Psoas muscle (tissue), 8 donors: ENCODE data around the gene KIAA1614. TPM values are rescaled to one million over a fixed set of nuclear protein-coding genes. Genes with fewer than 3 reads are reported as not detected.

ENCODE experiments used
- ATAC-seq, 4 donors: fragments of 200-7000 bp; cut with Tn5 transposase; one replicate each; pipeline ENCODE4 v1.9.1; 2020; ENCODE audit warnings: moderate library complexity in 3 of 4, mild to moderate bottlenecking in 2 of 4
- DNase-seq, 2 donors: peaks; one replicate each; pipeline ENCODE4 v3.0.0-alpha.2; 2020
- H3K27ac ChIP-seq: fragments of 200-600 bp; one replicate; pipeline ENCODE4 v1.8.0; 2022
- H3K27me3 ChIP-seq, 3 donors: fragments of 200-600 bp in 1 of 3; one replicate each; pipeline versions ENCODE4 v1.6.1 to v1.8.0; 2013 to 2022; ENCODE audit warnings: low read length in 2 of 3, mild to moderate bottlenecking in 2 of 3, moderate library complexity in 1 of 3; ENCODE audit not compliant: insufficient read depth in 3 of 3
- H3K36me3 ChIP-seq, 2 donors: fragments of 200-600 bp in 1 of 2; one replicate each; pipeline versions ENCODE4 v1.6.1 to v1.8.0; 2013 to 2022; ENCODE audit warnings: low read depth in 1 of 2, mild to moderate bottlenecking in 1 of 2, moderate library complexity in 1 of 2; ENCODE audit not compliant: insufficient read depth in 1 of 2
- H3K4me1 ChIP-seq: fragments of 200-600 bp; one replicate; pipeline ENCODE4 v1.8.0; 2022
- H3K4me3 ChIP-seq: fragments of 200-600 bp; one replicate; pipeline ENCODE4 v1.8.0; 2022; ENCODE audit warnings: mild to moderate bottlenecking
- H3K9me3 ChIP-seq: fragments of 200-600 bp; one replicate; pipeline ENCODE4 v1.8.0; 2022
- WGBS, 3 donors: extraction: QIAGEN DNeasy Blood & Tissue Kit; methylation state at CpG; one replicate each; pipeline versions ENCODE4 v1.1.6 to v1.1.7; 2013; 5-methylcytosine and 5-hydroxymethylcytosine counted together
- intact Hi-C, 2 donors: fragments of 100-400 bp; cut with DNase I; formaldehyde crosslinking; loops; one replicate each; pipeline versions ENCODE4 v1.11.0 to v1.14.2; 2022
- polyA plus RNA-seq, 3 donors: library from polyadenylated mRNA; stranded (reverse); fragments of 200-250 nt; gene quantifications; one replicate each; pipeline ENCODE4 v1.2.3, GENCODE V29; 2013
- total RNA-seq, 4 donors: library from RNA; stranded (reverse); fragmentation: NEBNext Ultra II Directional in 2 of 4; extraction: Animal tissue kit (Norgen Biotek cat#: 25700) in 2 of 4; gene quantifications; one replicate each; pipeline versions ENCODE4 v1.2.1 to v1.2.4, GENCODE V29; 2021 to 2023
- TF ChIP-seq, protein P1 (sequence below): fragments of 200-600 bp; IDR thresholded peaks from one replicate; pipeline ENCODE4 v1.8.0; 2022; ENCODE audit warnings: antibody characterized with exemption
- donor health status: healthy with polysubstance abuse.
- donor health status: DM: no; HTN: no; CAD: no; lungs with moderate emphysema.
- donor health status: Bipolar disorder and iron deficiency.
- donor health status: healthy.
- donor health status: DM: yes; HTN: yes; CAD: no.
- donor health status: DM: no; HTN: no; CAD: no.
- donor health status: DM: no; HTN: no; CAD: no.
- donor health status: DM: yes; HTN: yes; CAD: no.

The KIAA1614 gene
- total and polyA plus RNA-seq, 7 donors, result 0.45 to 1.6 (median 0.88) TPM

DNA sequence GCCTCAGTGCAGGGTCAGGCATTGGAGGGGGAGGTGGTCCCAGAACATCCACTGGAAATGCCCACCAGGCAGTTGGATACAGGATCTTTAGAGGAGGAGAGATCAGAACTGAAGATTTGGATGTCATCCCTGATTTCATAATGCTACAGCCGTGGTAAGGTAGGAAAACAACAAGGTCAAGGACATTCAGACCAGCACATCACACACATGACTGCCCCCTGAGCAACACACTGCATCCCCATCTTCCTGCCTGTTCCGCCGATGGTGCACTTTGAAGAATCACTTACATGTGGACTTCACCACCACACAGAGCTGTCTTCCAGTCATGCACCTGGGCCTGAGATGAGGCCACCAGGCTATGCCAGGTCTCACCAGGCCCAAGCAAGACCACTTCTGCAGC is 16.7 kb downstream of the KIAA1614 start:
- 73 to 92% (median 76%) methylated on average over 3 of the region's 3 CpGs for WGBS, 3 donors
- intact Hi-C loops, result no loop called here
- Histone ChIP-seq H3K9me3 (no peaks in the 10 kb centered on the region), H3K4me1 (peaks cover 34% of the 10 kb centered on the region), H3K27ac (no peak overlapping the region), H3K36me3 (no peaks in the 10 kb centered on the region), H3K4me3 (no peak overlapping the region), H3K27me3 (no peaks in the 10 kb centered on the region)
- TF ChIP-seq, protein P1, sequence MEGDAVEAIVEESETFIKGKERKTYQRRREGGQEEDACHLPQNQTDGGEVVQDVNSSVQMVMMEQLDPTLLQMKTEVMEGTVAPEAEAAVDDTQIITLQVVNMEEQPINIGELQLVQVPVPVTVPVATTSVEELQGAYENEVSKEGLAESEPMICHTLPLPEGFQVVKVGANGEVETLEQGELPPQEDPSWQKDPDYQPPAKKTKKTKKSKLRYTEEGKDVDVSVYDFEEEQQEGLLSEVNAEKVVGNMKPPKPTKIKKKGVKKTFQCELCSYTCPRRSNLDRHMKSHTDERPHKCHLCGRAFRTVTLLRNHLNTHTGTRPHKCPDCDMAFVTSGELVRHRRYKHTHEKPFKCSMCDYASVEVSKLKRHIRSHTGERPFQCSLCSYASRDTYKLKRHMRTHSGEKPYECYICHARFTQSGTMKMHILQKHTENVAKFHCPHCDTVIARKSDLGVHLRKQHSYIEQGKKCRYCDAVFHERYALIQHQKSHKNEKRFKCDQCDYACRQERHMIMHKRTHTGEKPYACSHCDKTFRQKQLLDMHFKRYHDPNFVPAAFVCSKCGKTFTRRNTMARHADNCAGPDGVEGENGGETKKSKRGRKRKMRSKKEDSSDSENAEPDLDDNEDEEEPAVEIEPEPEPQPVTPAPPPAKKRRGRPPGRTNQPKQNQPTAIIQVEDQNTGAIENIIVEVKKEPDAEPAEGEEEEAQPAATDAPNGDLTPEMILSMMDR, result no peak
- no peak for ATAC-seq
- DNase-seq, result no peak

DNA sequence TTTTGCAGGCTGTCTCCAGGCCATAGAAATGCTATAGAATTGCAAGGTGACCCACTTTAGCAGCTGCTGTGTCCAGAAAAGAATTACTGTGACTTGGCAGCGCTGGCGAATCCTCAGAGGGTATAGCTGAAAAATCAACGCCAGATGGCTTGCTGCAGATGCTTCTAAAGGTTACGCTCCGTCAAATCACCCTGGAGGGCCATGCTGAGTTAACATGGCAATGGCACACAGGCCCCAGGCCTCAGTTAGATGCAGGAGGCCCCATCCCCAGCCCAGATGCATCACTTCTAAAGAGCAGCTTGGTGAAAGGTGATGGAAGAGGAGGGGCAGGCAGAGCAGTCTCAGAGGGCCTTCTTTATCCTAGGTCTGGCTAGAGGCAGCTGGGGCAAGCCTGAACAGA is 18.0 kb downstream of the KIAA1614 start:
- 66 to 86% (median 74%) methylated on average over 5 of the region's 5 CpGs for WGBS, 3 donors

DNA sequence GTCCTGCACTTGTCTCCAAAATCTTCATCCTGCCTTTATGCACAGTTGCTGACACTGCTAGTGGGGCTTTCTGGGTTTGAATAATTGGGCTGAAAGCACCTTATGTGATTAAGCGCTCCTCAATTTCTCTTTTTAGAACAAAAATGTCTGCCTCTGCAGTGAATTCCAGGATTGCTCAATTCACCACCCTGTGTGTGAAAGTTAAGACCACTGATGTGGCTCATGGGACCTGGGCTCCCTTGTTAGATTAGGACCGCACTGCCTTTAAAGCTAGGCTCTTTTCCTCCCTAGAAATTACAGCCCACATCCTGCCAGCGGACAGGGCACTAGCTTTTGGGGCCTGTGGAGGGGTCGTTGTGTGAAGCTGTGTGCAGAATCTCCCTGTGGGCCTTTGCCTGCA is 18.8 kb downstream of the KIAA1614 start:
- no peak overlapping the region for H3K27ac ChIP-seq
- H3K4me1 ChIP-seq, result peaks cover 24% of the 10 kb centered on the region
- no peak for DNase-seq
- no peak overlapping the region for H3K4me3 ChIP-seq
- TF ChIP-seq, protein P1, result no peak
- ATAC-seq, result no peak
- intact Hi-C loops, result no loop called here
- H3K9me3 ChIP-seq, result no peaks in the 10 kb centered on the region
- no peaks in the 10 kb centered on the region for H3K27me3 ChIP-seq
- H3K36me3 ChIP-seq, result no peaks in the 10 kb centered on the region
- 87 to 94% (median 89%) methylated on average over 4 of the region's 4 CpGs for whole genome bisulfite sequencing, 3 donors

More for the DNA sequence above, 18.0 kb downstream of the KIAA1614 start:
- Histone ChIP-seq H3K27me3 (no peaks in the 10 kb centered on the region), H3K27ac (no peak overlapping the region), H3K4me1 (peaks cover 33% of the 10 kb centered on the region), H3K4me3 (no peak overlapping the region), H3K9me3 (no peaks in the 10 kb centered on the region), H3K36me3 (no peaks in the 10 kb centered on the region)
- ATAC-seq (no peak), DNase-seq (no peak)
- intact Hi-C loops, result no loop called here
- TF ChIP-seq, protein P1, result no peak

DNA sequence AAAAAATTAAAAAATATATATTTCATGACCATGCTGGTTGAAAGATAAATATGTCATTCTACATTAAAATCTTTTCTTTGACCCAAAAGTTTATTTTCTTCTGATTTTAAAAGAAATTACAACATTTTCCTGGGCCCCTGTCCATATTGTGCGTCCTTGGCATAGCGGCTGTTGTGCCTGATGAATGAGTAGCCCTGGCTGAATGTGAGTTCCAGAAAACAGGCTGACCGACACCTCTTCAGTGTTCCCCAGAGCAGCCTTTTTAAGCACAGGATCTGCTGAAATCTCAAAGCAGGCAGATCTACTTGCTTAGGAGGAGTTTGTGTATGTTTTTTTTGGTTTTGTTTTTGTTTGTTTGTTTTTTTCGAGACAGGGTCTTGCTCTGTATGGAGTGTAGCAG is 19.7 kb downstream of the KIAA1614 start:
- 93 to 98% (median 98%) methylated on average over 4 of the region's 4 CpGs for WGBS, 3 donors
- Histone ChIP-seq H3K9me3 (no peaks in the 10 kb centered on the region), H3K36me3 (no peaks in the 10 kb centered on the region), H3K4me3 (no peak overlapping the region), H3K4me1 (peaks cover 16% of the 10 kb centered on the region), H3K27ac (no peak overlapping the region), H3K27me3 (no peaks in the 10 kb centered on the region)
- ATAC-seq (no peak), DNase-seq (no peak)
- TF ChIP-seq, protein P1, result no peak
- intact Hi-C loops, result no loop called here

DNA sequence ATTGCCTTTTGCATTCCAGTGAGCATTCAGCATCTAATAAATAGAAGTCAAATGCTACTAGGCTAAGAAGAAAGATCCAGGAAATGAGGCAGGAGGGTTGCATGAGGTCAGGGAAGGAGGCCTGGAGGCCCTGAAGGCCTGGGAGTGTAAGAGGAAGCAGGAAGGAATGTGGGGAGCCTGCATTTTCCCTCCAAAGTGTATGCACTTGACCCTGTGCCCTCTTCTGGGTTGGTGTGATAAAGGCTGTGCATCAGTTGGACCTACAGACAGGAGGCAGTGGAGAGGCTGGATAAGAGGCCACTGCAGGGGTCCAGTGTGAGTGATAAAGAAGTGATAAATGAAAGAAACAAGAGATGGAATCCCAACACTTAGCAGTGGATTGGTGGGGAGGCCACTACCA is 20.4 kb downstream of the KIAA1614 start:
- H3K27me3 ChIP-seq, result no peaks in the 10 kb centered on the region
- intact Hi-C loops, result no loop called here
- no peak overlapping the region for H3K4me3 ChIP-seq
- ATAC-seq (no peak), DNase-seq (no peak)
- peaks cover 10% of the 10 kb centered on the region for H3K4me1 ChIP-seq
- H3K36me3 ChIP-seq, result no peaks in the 10 kb centered on the region
- no peak overlapping the region for H3K27ac ChIP-seq
- TF ChIP-seq, protein P1, result no peak
- H3K9me3 ChIP-seq, result no peaks in the 10 kb centered on the region
